ENCODE results near the gene TSPAN9. TPM values are rescaled to one million over a fixed set of nuclear protein-coding genes. Genes with fewer than 3 reads are reported as not detected.

TSPAN9 gene
- total and polyA plus RNA-seq, 10 of the 15 experiments (the other 5 are each of a cell fraction or from before 2014, with no cell fraction given) = 0.03 to 1.0 (median 0.12) TPM; not detected in 5

- FAIRE-seq (no peak), ATAC-seq (no peak), DNase-seq (ENCODE audit: low read depth, low spot score) (no peak)
- Histone ChIP-seq H4K20me1 (ENCODE audit: control insufficient read depth, insufficient read depth) (no peaks in the 10 kb centered on the region), H3K4me3 (no peak overlapping the region), H3K4me1 (ENCODE audit: control insufficient read depth, insufficient read depth, low read length) (no peaks in the 10 kb centered on the region), H2AFZ (ENCODE audit: control insufficient read depth, low read depth, low read length) (no peak overlapping the region), H3K36me3 (ENCODE audit: control insufficient read depth in 2 of 2, insufficient read depth in 2 of 2, low read length in 1 of 2) (no peaks in the 10 kb centered on the region), H3K27me3 (replicated peaks in 1 of 2; ENCODE audit: control insufficient read depth in 2 of 2, insufficient read depth in 2 of 2, low read length in 1 of 2) (peaks cover 0 to 6% of the 10 kb centered on the region in 2 experiments; a peak in 2 of 4 replicates), H3K9ac (ENCODE audit: control insufficient read depth, insufficient read depth, low read length) (no peak overlapping the region), H3K27ac (ENCODE audit: control insufficient read depth, insufficient read depth) (no peak overlapping the region), H3K79me2 (ENCODE audit: control insufficient read depth, insufficient read depth, low read length) (no peaks in the 10 kb centered on the region), H3K9me3 (replicated peaks; ENCODE audit: control insufficient read depth, insufficient read depth, low read length) (no peaks in the 10 kb centered on the region), H3K4me2 (ENCODE audit: control insufficient read depth, insufficient read depth) (no peak overlapping the region)
- intact Hi-C loops (cut with micrococcal nuclease; ENCODE audit: unreplicated experiment) = no loop called here
- no peak for TF ChIP-seq CBFB (IDR thresholded peaks at IDR 0.05; ENCODE audit: low read depth)
- TF ChIP-seq HDGF (IDR thresholded peaks at IDR 0.05) = no peak
- TF ChIP-seq KAT2A (conservative IDR thresholded peaks at IDR 0.05; ENCODE audit: control insufficient read depth, low read depth, low read length) = no peak
- TF ChIP-seq ZBTB33 (IDR thresholded peaks at IDR 0.05) = no peak
- no peak for TF ChIP-seq IRF5 (IDR thresholded peaks at IDR 0.05; ENCODE audit: borderline replicate concordance)
- TF ChIP-seq BACH1 (IDR thresholded peaks at IDR 0.05; ENCODE audit: borderline replicate concordance) = no peak
- no peak for TF ChIP-seq ZSCAN29 (IDR thresholded peaks at IDR 0.05)
- TF ChIP-seq NFYA (IDR thresholded peaks at IDR 0.05; ENCODE audit: borderline replicate concordance, low read depth, low read length) = no peak
- no peak for TF ChIP-seq SUZ12 (IDR thresholded peaks at IDR 0.05; ENCODE audit: unreplicated experiment)
- no peak for TF ChIP-seq ZNF217 (IDR thresholded peaks at IDR 0.05)
- TF ChIP-seq NR2C1 (IDR thresholded peaks at IDR 0.05) = no peak
- TF ChIP-seq USF2 (IDR thresholded peaks at IDR 0.05; ENCODE audit: borderline replicate concordance, low read depth, low read length) = no peak
- no peak for TF ChIP-seq ZNF622 (IDR thresholded peaks at IDR 0.05)
- no peak for TF ChIP-seq STAT3 (IDR thresholded peaks at IDR 0.05; ENCODE audit: low read depth, low read length)
- SMC1A ChIA-PET (ENCODE audit: uncharacterized antibody, unreplicated experiment) = no interaction called here
- WGBS (ENCODE audit: insufficient coverage, insufficient replicate concordance, low lambda C conversion rate, missing lambda C conversion rate) = 76% methylated on average over 4 of the region's 4 CpGs
- RAD21 ChIA-PET (ENCODE audit: unreplicated experiment) = no interaction called here
- no TSS peak for BruUV-seq (replicated peaks)
- POLR2A ChIA-PET = no interaction called here
- in situ Hi-C loops (cut with MboI) = no loop called here
- CTCF ChIA-PET = no interaction called here
These were observed 37.5 kb downstream of the TSPAN9 start for GRCh38 chr12:3114671-3115070.
